ENCODE measurements around the gene KCNK1. TPM values are rescaled to one million over a fixed set of nuclear protein-coding genes. Genes with fewer than 3 reads are reported as not detected.

Gene KCNK1
- total RNA-seq, 1 experiment from 2014 or later = 31.1 TPM

- POLR2A ChIA-PET (ENCODE audit: unreplicated experiment) = no interaction called here
- peak; percentile 38 for ATAC-seq
These were observed 75.3 kb downstream of the KCNK1 start for GRCh38 chr1:233689017-233689747.

GRCh38 chr1:233689748-233690254 lies 75.9 kb downstream of the KCNK1 start:
- Histone ChIP-seq H3K27me3 (ENCODE audit: low read length) (no peaks in the 10 kb centered on the region), H3K27ac (ENCODE audit: low read length) (peak overlapping the region; percentile 87), H3K36me3 (ENCODE audit: low read depth, low read length) (no peaks in the 10 kb centered on the region), H3K4me3 (ENCODE audit: low read length) (no peak overlapping the region), H4K20me1 (ENCODE audit: low read length) (no peaks in the 10 kb centered on the region), H3K9me2 (replicated peaks; ENCODE audit: low read length) (no peaks in the 10 kb centered on the region), H3K9me3 (ENCODE audit: low read length) (no peaks in the 10 kb centered on the region), H3F3A (ENCODE audit: low read length, unreplicated experiment) (no peaks in the 10 kb centered on the region), H2AFZ (ENCODE audit: low read length) (no peak overlapping the region), H3K79me2 (ENCODE audit: low read length) (no peaks in the 10 kb centered on the region), H3K9ac (ENCODE audit: low read length) (peak overlapping the region; percentile 52; the same call in 1 of the 2 replicates), H3K4me1 (ENCODE audit: insufficient read depth, low read length) (peaks cover 9% of the 10 kb centered on the region), H3K4me2 (ENCODE audit: low read length) (no peak overlapping the region)
- no peak for DNase-seq
- ChIA-PET CTCF (no interaction called here), POLR2A (ENCODE audit: unreplicated experiment) (no interaction called here)
- intact Hi-C loops (cut with micrococcal nuclease) = no loop called here
- ATAC-seq = no peak
- no TSS peak for BruUV-seq (replicated peaks)
- TF ChIP-seq EZH2phosphoT487 (IDR thresholded peaks at IDR 0.05; ENCODE audit: borderline replicate concordance, low read length) = no peak
- TF ChIP-seq EZH2 (IDR thresholded peaks at IDR 0.05; ENCODE audit: low read length, unreplicated experiment) = no peak

More at GRCh38 chr1:233689017-233689747, 75.3 kb downstream of the KCNK1 start:
- no peaks in the 10 kb centered on the region for H3F3A ChIP-seq (ENCODE audit: low read length, unreplicated experiment)
- no peak overlapping the region for H2AFZ ChIP-seq (ENCODE audit: low read length)
- peak overlapping the region; percentile 17; the same call in 1 of the 2 replicates for H3K4me2 ChIP-seq (ENCODE audit: low read length)
- intact Hi-C loops (cut with micrococcal nuclease) = no loop called here
- CTCF ChIA-PET = no interaction called here
- BruUV-seq (replicated peaks) = TSS peak; percentile 83
- H3K27ac ChIP-seq (ENCODE audit: low read length) = peak overlapping the region; percentile 87
- H3K9me3 ChIP-seq (ENCODE audit: low read length) = no peaks in the 10 kb centered on the region
- TF ChIP-seq CTCF (conservative IDR thresholded peaks at IDR 0.05; ENCODE audit: low read depth, low read length) (no peak), EZH2 (IDR thresholded peaks at IDR 0.05; ENCODE audit: low read length, unreplicated experiment) (no peak), EZH2phosphoT487 (IDR thresholded peaks at IDR 0.05; ENCODE audit: borderline replicate concordance, low read length) (no peak)
- H3K27me3 ChIP-seq (ENCODE audit: low read length) = no peaks in the 10 kb centered on the region
- H3K4me3 ChIP-seq (ENCODE audit: low read length) = no peak overlapping the region
- H3K4me1 ChIP-seq (ENCODE audit: insufficient read depth, low read length) = peaks cover 9% of the 10 kb centered on the region
- peak; percentile 55 for DNase-seq
- H3K36me3 ChIP-seq (ENCODE audit: low read depth, low read length) = no peaks in the 10 kb centered on the region
- H3K79me2 ChIP-seq (ENCODE audit: low read length) = no peaks in the 10 kb centered on the region
- no peaks in the 10 kb centered on the region for H4K20me1 ChIP-seq (ENCODE audit: low read length)
- no peaks in the 10 kb centered on the region for H3K9me2 ChIP-seq (replicated peaks; ENCODE audit: low read length)
- H3K9ac ChIP-seq (ENCODE audit: low read length) = peak overlapping the region; percentile 52

GRCh38 chr1:233695901-233696300 lies 82.0 kb downstream of the KCNK1 start:
- CTCF ChIA-PET = no interaction called here
- POLR2A ChIA-PET (ENCODE audit: unreplicated experiment) = no interaction called here
- TF ChIP-seq EZH2 (IDR thresholded peaks at IDR 0.05; ENCODE audit: low read length, unreplicated experiment) (no peak), CTCF (conservative IDR thresholded peaks at IDR 0.05; ENCODE audit: low read depth, low read length) (no peak), EZH2phosphoT487 (IDR thresholded peaks at IDR 0.05; ENCODE audit: borderline replicate concordance, low read length) (no peak)
- Histone ChIP-seq H3K4me1 (ENCODE audit: insufficient read depth, low read length) (no peaks in the 10 kb centered on the region), H3K36me3 (ENCODE audit: low read depth, low read length) (no peaks in the 10 kb centered on the region), H3K79me2 (ENCODE audit: low read length) (no peaks in the 10 kb centered on the region), H3K27me3 (ENCODE audit: low read length) (no peaks in the 10 kb centered on the region), H3K4me2 (ENCODE audit: low read length) (no peak overlapping the region), H3K4me3 (ENCODE audit: low read length) (no peak overlapping the region), H3K9ac (ENCODE audit: low read length) (no peak overlapping the region), H3K9me2 (replicated peaks; ENCODE audit: low read length) (no peaks in the 10 kb centered on the region), H3K9me3 (ENCODE audit: low read length) (no peaks in the 10 kb centered on the region), H2AFZ (ENCODE audit: low read length) (no peak overlapping the region), H3F3A (ENCODE audit: low read length, unreplicated experiment) (no peaks in the 10 kb centered on the region), H4K20me1 (ENCODE audit: low read length) (no peaks in the 10 kb centered on the region), H3K27ac (ENCODE audit: low read length) (no peak overlapping the region)
- DNase-seq (no peak), ATAC-seq (no peak)
- BruUV-seq (replicated peaks) = no TSS peak
- intact Hi-C loops (cut with micrococcal nuclease) = no loop called here

Data from PC-3 (cell line).